T-helper 17 cell (primary cell): Measurements from ENCODE around the gene SFTPA1. TPM values are rescaled to one million over a fixed set of nuclear protein-coding genes. Genes with fewer than 3 reads are reported as not detected.
"Not testable (repeated sequence)": the region's sequence is repeated elsewhere in the genome, so short reads cannot be mapped to it uniquely, and the experiment has no call there.

Source experiments
- ATAC-seq: fragments of 150-1000 bp; cut with Tn5 transposase; 2 replicates; pipeline ENCODE4 v1.10.0; 2021; ENCODE audit warnings: mild to moderate bottlenecking, moderate library complexity
- DNase-seq, 3 donors: peaks; one replicate each; pipeline versions ENCODE4 v3.0.0 to v3.0.0-alpha.2; 2020 to 2021
- H3K9me3 ChIP-seq: one replicate; pipeline ENCODE4 v1.7.0; 2013; ENCODE audit warnings: low read length, mild to moderate bottlenecking; ENCODE audit not compliant: control insufficient read depth, poor library complexity, severe bottlenecking
- H3K27ac Mint-ChIP-seq: one replicate; pipeline ENCODE4 v1.8.0; 2022; ENCODE audit warnings: mild to moderate bottlenecking, moderate library complexity, mixed read lengths
- H3K27me3 Mint-ChIP-seq: one replicate; pipeline ENCODE4 v1.8.0; 2022; ENCODE audit warnings: mixed read lengths
- H3K36me3 Mint-ChIP-seq: one replicate; pipeline ENCODE4 v1.8.0; 2022; ENCODE audit warnings: low read depth, mixed read lengths
- H3K4me1 Mint-ChIP-seq: one replicate; pipeline ENCODE4 v1.8.0; 2022; ENCODE audit warnings: mild to moderate bottlenecking, mixed read lengths
- H3K4me3 Mint-ChIP-seq: one replicate; pipeline ENCODE4 v1.8.0; 2022; ENCODE audit warnings: mild to moderate bottlenecking, moderate library complexity, mixed read lengths
- total RNA-seq, 4 donors: library from RNA in 2 of 4; stranded (reverse) in 2 of 4; gene quantifications; one replicate each; pipeline ENCODE4 v1.2.3 and lab custom pipeline; 2022 to 2026

Gene SFTPA1
- total RNA-seq, 2 donors from 2014 or later, result not detected

- no peaks in the 10 kb centered on the region for H3K4me1 Mint-ChIP-seq
- H3K27ac Mint-ChIP-seq, result no peak overlapping the region
- H3K4me3 Mint-ChIP-seq, result no peak overlapping the region
- H3K36me3 Mint-ChIP-seq, result peaks cover 2% of the 10 kb centered on the region
- H3K27me3 Mint-ChIP-seq, result peaks cover 7% of the 10 kb centered on the region
- ATAC-seq, result no peak
- no peak for DNase-seq
- H3K9me3 ChIP-seq, result peaks cover 3% of the 10 kb centered on the region
These were observed 17.4 kb upstream of the SFTPA1 start for GRCh38 chr10:79593377-79593776.

GRCh38 chr10:79594565-79594964 lies 16.2 kb upstream of the SFTPA1 start:
- H3K9me3 ChIP-seq, H3K27me3 Mint-ChIP-seq, H3K27ac Mint-ChIP-seq, H3K4me3 Mint-ChIP-seq, DNase-seq, H3K4me1 Mint-ChIP-seq, H3K36me3 Mint-ChIP-seq, ATAC-seq: not testable (repeated sequence)

DNA sequence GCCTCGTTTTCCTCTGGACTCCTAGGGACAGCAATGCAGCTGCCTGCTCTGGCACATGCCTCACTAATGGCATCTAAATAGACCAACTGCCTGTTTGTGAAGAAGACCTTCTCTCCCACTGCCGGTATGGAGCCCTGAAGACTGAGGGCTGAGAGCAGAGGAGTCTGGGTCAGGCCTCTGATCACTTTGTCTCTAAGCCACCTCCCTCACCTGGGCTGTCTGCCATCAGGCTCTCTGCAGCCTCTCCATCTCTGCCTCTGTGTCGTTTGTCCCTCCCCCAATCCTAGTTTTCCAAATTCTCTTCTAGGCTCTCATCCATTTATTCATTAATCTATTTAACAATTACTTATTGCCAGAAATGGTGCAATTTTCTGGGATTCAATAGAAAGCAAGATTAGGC lies 15.2 kb upstream of the SFTPA1 start:
- no peak overlapping the region for H3K27ac Mint-ChIP-seq
- no peaks in the 10 kb centered on the region for H3K4me1 Mint-ChIP-seq
- peaks cover 3% of the 10 kb centered on the region for H3K9me3 ChIP-seq
- H3K36me3 Mint-ChIP-seq, result peaks cover 2% of the 10 kb centered on the region
- H3K27me3 Mint-ChIP-seq, result no peaks in the 10 kb centered on the region
- DNase-seq (no peak), ATAC-seq (no peak)
- no peak overlapping the region for H3K4me3 Mint-ChIP-seq

- not testable (repeated sequence) for H3K4me1 Mint-ChIP-seq, H3K27me3 Mint-ChIP-seq, DNase-seq, H3K4me3 Mint-ChIP-seq, ATAC-seq, H3K27ac Mint-ChIP-seq, H3K36me3 Mint-ChIP-seq, H3K9me3 ChIP-seq
These were observed 11.1 kb upstream of the SFTPA1 start for GRCh38 chr10:79599644-79600043.

- DNase-seq (no peak), ATAC-seq (no peak)
- no peak overlapping the region for H3K4me3 Mint-ChIP-seq
- no peaks in the 10 kb centered on the region for H3K36me3 Mint-ChIP-seq
- no peak overlapping the region for H3K27ac Mint-ChIP-seq
- no peaks in the 10 kb centered on the region for H3K4me1 Mint-ChIP-seq
- peaks cover 3% of the 10 kb centered on the region for H3K9me3 ChIP-seq
- no peaks in the 10 kb centered on the region for H3K27me3 Mint-ChIP-seq
These were observed 8.8 kb upstream of the SFTPA1 start for GRCh38 chr10:79601939-79602338.

DNA sequence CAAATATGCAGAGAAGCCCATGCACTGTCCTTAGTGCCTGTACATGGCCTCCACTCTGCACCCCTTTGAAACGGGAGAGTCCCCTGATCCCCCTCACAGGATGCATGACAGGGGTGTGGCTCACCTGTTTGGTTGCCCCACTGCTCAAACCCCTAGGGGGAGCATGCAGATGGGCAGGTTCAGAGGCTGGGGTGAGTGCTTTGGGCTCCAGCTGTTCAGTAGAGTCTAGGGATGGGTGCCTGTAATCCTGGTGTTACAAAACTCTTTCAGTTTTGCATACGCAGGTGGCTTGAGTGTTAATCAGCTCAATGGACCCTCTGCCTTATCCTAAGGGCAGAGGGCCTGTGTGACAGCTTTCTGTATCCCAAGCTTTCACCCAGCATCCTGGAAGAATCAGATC lies 7.8 kb upstream of the SFTPA1 start:
- peaks cover 2% of the 10 kb centered on the region for H3K4me1 Mint-ChIP-seq

GRCh38 chr10:79604294-79604693 lies 6.4 kb upstream of the SFTPA1 start:
- Mint-ChIP-seq H3K27me3 (peaks cover 14% of the 10 kb centered on the region), H3K36me3 (peaks cover 2% of the 10 kb centered on the region), H3K27ac (no peak overlapping the region), H3K4me1 (peaks cover 4% of the 10 kb centered on the region), H3K4me3 (no peak overlapping the region)
- DNase-seq, result no peak
- no peak for ATAC-seq
- no peaks in the 10 kb centered on the region for H3K9me3 ChIP-seq

More for the DNA sequence above, 7.8 kb upstream of the SFTPA1 start:
- H3K27ac Mint-ChIP-seq, result no peak overlapping the region
- no peak overlapping the region for H3K4me3 Mint-ChIP-seq
- no peak for DNase-seq
- peaks cover 7% of the 10 kb centered on the region for H3K27me3 Mint-ChIP-seq
- ATAC-seq, result no peak
- H3K9me3 ChIP-seq, result no peaks in the 10 kb centered on the region
- no peaks in the 10 kb centered on the region for H3K36me3 Mint-ChIP-seq

DNA sequence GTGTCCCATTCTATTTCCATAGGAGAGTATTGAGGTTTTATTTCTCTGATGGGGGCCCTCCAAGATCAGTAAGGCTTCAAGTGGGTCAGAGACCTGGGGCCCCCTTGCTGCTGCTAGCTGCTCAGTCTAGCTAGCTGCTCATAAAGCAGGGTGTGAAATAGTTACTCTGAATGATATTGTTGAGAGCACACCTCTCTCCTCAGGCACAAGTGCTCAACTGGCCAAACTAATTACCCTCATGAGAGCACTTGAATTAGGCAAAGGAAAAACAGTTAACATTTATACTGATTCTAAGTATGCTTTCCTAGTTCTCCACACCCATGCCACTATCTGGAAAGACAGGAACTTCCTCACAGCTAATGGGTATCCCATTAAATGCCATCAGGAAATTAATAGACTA lies 5.4 kb upstream of the SFTPA1 start:
- Mint-ChIP-seq H3K27ac (no peak overlapping the region), H3K27me3 (peaks cover 14% of the 10 kb centered on the region), H3K4me1 (peaks cover 10% of the 10 kb centered on the region), H3K36me3 (peaks cover 2% of the 10 kb centered on the region), H3K4me3 (no peak overlapping the region)
- no peaks in the 10 kb centered on the region for H3K9me3 ChIP-seq
- ATAC-seq (no peak), DNase-seq (no peak)

DNA sequence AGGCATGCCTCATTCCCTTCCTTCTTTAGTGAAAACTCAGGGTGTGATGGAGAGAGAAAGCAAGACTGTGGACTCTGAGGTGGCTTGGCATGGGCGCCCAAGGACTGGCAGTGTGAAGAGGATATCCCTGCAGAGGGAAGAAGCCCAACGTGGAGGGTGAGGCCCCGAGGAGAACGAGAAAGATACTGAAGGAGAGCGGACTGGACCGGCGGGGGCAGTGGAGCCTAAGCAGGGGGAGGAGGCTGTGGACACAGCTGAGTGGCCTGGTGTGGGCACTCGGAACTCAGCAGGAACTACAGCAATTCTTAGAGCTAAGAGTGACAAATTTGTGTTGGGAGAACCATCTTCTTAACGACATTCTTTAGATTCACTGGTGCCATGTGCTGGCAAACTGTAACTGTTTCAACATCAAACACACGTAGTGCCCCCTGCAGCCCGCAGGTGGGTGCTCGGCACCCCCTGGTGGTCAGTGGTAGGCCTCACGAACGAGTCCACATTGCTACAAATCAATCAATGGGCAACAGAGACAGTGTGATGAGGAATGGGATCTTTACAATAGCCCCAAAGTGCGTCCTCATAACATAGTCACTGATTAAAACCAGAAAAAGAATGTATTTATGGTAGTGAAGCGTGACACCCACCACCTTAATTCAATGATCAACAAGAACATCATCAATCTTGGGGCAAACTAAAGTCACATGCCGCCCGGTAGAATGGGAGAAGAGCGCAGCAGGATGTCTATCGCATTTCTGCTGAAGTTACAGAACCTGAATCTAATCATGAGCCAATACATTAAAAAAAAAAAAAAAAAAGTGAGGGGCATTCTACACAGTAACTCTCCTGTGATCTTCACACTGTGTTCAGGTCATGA lies 2.0 kb upstream of the SFTPA1 start:
- peaks cover 2% of the 10 kb centered on the region for H3K36me3 Mint-ChIP-seq
- H3K27me3 Mint-ChIP-seq, result peaks cover 14% of the 10 kb centered on the region
- no peak overlapping the region for H3K4me3 Mint-ChIP-seq
- DNase-seq, result peak; percentile 20 to 30 (median 22)
- H3K4me1 Mint-ChIP-seq, result peaks cover 12% of the 10 kb centered on the region
- no peaks in the 10 kb centered on the region for H3K9me3 ChIP-seq
- ATAC-seq, result peak; percentile 67
- peak overlapping the region; percentile 14 for H3K27ac Mint-ChIP-seq

GRCh38 chr10:79611193-79611976 lies 646 bp downstream of the SFTPA1 start:
- not testable (repeated sequence) for H3K27ac Mint-ChIP-seq, H3K4me3 Mint-ChIP-seq, H3K36me3 Mint-ChIP-seq, ATAC-seq, H3K9me3 ChIP-seq, DNase-seq
- Mint-ChIP-seq H3K27me3 (peaks cover 14% of the 10 kb centered on the region), H3K4me1 (peaks cover 12% of the 10 kb centered on the region)

- no peaks in the 10 kb centered on the region for H3K9me3 ChIP-seq
- DNase-seq, result no peak
- peaks cover 9% of the 10 kb centered on the region for H3K27me3 Mint-ChIP-seq
- no peak for ATAC-seq
- no peak overlapping the region for H3K4me3 Mint-ChIP-seq
- no peaks in the 10 kb centered on the region for H3K36me3 Mint-ChIP-seq
- H3K4me1 Mint-ChIP-seq, result peaks cover 2% of the 10 kb centered on the region
- no peak overlapping the region for H3K27ac Mint-ChIP-seq
These were observed 4.8 kb downstream of the SFTPA1 start for GRCh38 chr10:79615577-79615976.

- H3K27me3 Mint-ChIP-seq, result peaks cover 9% of the 10 kb centered on the region
- ATAC-seq, result no peak
- no peak overlapping the region for H3K4me3 Mint-ChIP-seq
- no peak overlapping the region for H3K27ac Mint-ChIP-seq
- no peaks in the 10 kb centered on the region for H3K9me3 ChIP-seq
- peaks cover 2% of the 10 kb centered on the region for H3K4me1 Mint-ChIP-seq
- H3K36me3 Mint-ChIP-seq, result no peaks in the 10 kb centered on the region
- no peak for DNase-seq
These were observed 5.4 kb downstream of the SFTPA1 start for GRCh38 chr10:79616164-79616563.

GRCh38 chr10:79623663-79624062 lies 12.9 kb downstream of the SFTPA1 start:
- H3K27ac Mint-ChIP-seq, DNase-seq, H3K4me1 Mint-ChIP-seq, H3K36me3 Mint-ChIP-seq, H3K9me3 ChIP-seq, ATAC-seq, H3K4me3 Mint-ChIP-seq: not testable (repeated sequence)
- H3K27me3 Mint-ChIP-seq, result peaks cover 17% of the 10 kb centered on the region
